ENCODE results near the gene RNF5. TPM values are rescaled to one million over a fixed set of nuclear protein-coding genes. Genes with fewer than 3 reads are reported as not detected.

Gene RNF5
- total and polyA plus RNA-seq, 9 of the 15 experiments (the other 6 are each of a cell fraction or from before 2014, with no cell fraction given) = 62.2 to 245 (median 129) TPM

- TF ChIP-seq KDM5B (IDR thresholded peaks at IDR 0.05; ENCODE audit: insufficient replicate concordance, low read depth, low read length) (peak; percentile 22), SNAPC5 (CRISPR knock-in tag; IDR thresholded peaks at IDR 0.05) (no peak), JUND (IDR thresholded peaks at IDR 0.05; ENCODE audit: borderline replicate concordance, low read depth, low read length) (peak; percentile 89), JUND (tag; IDR thresholded peaks at IDR 0.05; ENCODE audit: borderline replicate concordance, low read depth, low read length) (peak; percentile 85; the same call in 2 of the 3 replicates), HES1 (IDR thresholded peaks at IDR 0.05; ENCODE audit: low read depth) (no peak), ZNF263 (CRISPR knock-in tag; IDR thresholded peaks at IDR 0.05; ENCODE audit: borderline replicate concordance) (peak; percentile 45; the same call in 1 of the 2 replicates), ELF4 (CRISPR knock-in tag; IDR thresholded peaks at IDR 0.05) (peak; percentile 85; the same call in 1 of the 2 replicates), ZBED1 (IDR thresholded peaks at IDR 0.05) (no peak), POLR2AphosphoS5 (IDR thresholded peaks at IDR 0.05; ENCODE audit: control insufficient read depth, insufficient read depth, low read depth, low read length) (peak; percentile 35), NFE2 (IDR thresholded peaks at IDR 0.05; ENCODE audit: low read depth) (peak; percentile 82), NFIC (IDR thresholded peaks at IDR 0.05) (peak; percentile 44; the same call in 1 of the 2 replicates), YY1 (IDR thresholded peaks at IDR 0.05; ENCODE audit: borderline replicate concordance in 1 of 3, control insufficient read depth in 1 of 3, extremely low read depth in 1 of 3, insufficient read depth in 3 of 3, insufficient read length in 1 of 3, insufficient replicate concordance in 2 of 3, low read depth in 1 of 3, low read length in 2 of 3) (peak in 1 of 3 experiments; percentile 49), FOXK2 (conservative IDR thresholded peaks at IDR 0.05 in 1 of 2, IDR thresholded peaks at IDR 0.05 in 1 of 2; ENCODE audit: low read depth in 2 of 2) (peak in 1 of 2 experiments; percentile 81; a peak in 2 of 4 replicates), HBP1 (CRISPR knock-in tag; IDR thresholded peaks at IDR 0.05) (0 out of 2 replicates have a peak, but pooled peaks have one; percentile 51), MECOM (CRISPR knock-in tag; IDR thresholded peaks at IDR 0.05) (peak; percentile 58; the same call in 1 of the 2 replicates), MAZ (CRISPR knock-in tag; conservative IDR thresholded peaks at IDR 0.05 in 1 of 2, IDR thresholded peaks at IDR 0.05 in 1 of 2) (peak in 1 of 2 experiments; percentile 80; a peak in 2 of 4 replicates), ZNF3 (CRISPR knock-in tag; IDR thresholded peaks at IDR 0.05) (no peak), GTF2E2 (tag; IDR thresholded peaks at IDR 0.05) (no peak), ZNF175 (CRISPR knock-in tag; IDR thresholded peaks at IDR 0.05; ENCODE audit: low read depth) (no peak), ZBTB7A (IDR thresholded peaks at IDR 0.05; ENCODE audit: borderline replicate concordance, control insufficient read depth, low read depth, low read length) (peak; percentile 60; the same call in 1 of the 2 replicates), ZNF740 (CRISPR knock-in tag; IDR thresholded peaks at IDR 0.05) (peak; percentile 74; the same call in 1 of the 2 replicates), ZNF740 (tag; IDR thresholded peaks at IDR 0.05) (no peak), HSF4 (CRISPR knock-in tag; IDR thresholded peaks at IDR 0.05; ENCODE audit: borderline replicate concordance) (0 out of 2 replicates have a peak, but pooled peaks have one; percentile 2)
These were observed 9.2 kb upstream of the RNF5 start (continued) for GRCh38 chr6:32168807-32169591.

Measured in K562 (cell line).